Natural killer cell (primary cell): ENCODE measurements around the gene NMB. TPM values are rescaled to one million over a fixed set of nuclear protein-coding genes. Genes with fewer than 3 reads are reported as not detected.
"Not testable (repeated sequence)": the region's sequence is repeated elsewhere in the genome, so short reads cannot be mapped to it uniquely, and the experiment has no call there.

Experiments used
- ATAC-seq, 3 donors: fragments of 150-1000 bp in 2 of 3; fragments of 200-7000 bp in 1 of 3; cut with Tn5 transposase; 1 replicate in 1 of 3; 2 replicates in 2 of 3; pipeline ENCODE4 v1.10.0; 2021; ENCODE audit warnings: mild to moderate bottlenecking in 2 of 3, moderate library complexity in 2 of 3
- DNase-seq, 2 donors: peaks; one replicate each; pipeline versions ENCODE4 v3.0.0 to v3.0.0-alpha.2; 2013 to 2021; ENCODE audit warnings: mixed read lengths in 1 of 2
- H3K27ac ChIP-seq: one replicate; pipeline ENCODE4 v1.5.1; 2013; ENCODE audit warnings: mild to moderate bottlenecking, low read length
- H3K27me3 ChIP-seq: one replicate; pipeline ENCODE4 v1.6.1; 2013; ENCODE audit warnings: low read length; ENCODE audit not compliant: control insufficient read depth, insufficient read depth
- H3K36me3 ChIP-seq: one replicate; pipeline ENCODE4 v1.6.1; 2013; ENCODE audit warnings: low read length; ENCODE audit not compliant: control insufficient read depth, insufficient read depth
- H3K4me1 ChIP-seq: one replicate; pipeline ENCODE4 v1.6.1; 2013; ENCODE audit warnings: low read length; ENCODE audit not compliant: control insufficient read depth, insufficient read depth
- H3K4me3 ChIP-seq: one replicate; pipeline ENCODE4 v1.5.1; 2013; ENCODE audit warnings: low read length
- H3K9me3 ChIP-seq: one replicate; pipeline ENCODE4 v1.6.1; 2013; ENCODE audit warnings: low read length; ENCODE audit not compliant: control insufficient read depth, insufficient read depth
- H3K27ac Mint-ChIP-seq, 2 donors: one replicate each; pipeline ENCODE4 v1.8.0; 2022; ENCODE audit warnings: mild to moderate bottlenecking in 2 of 2, mixed read lengths in 2 of 2, moderate library complexity in 1 of 2
- H3K27me3 Mint-ChIP-seq, 2 donors: one replicate each; pipeline ENCODE4 v1.8.0; 2022; ENCODE audit warnings: low read depth in 2 of 2, mixed read lengths in 2 of 2
- H3K36me3 Mint-ChIP-seq: one replicate; pipeline ENCODE4 v1.8.0; 2022; ENCODE audit warnings: mixed read lengths
- H3K4me1 Mint-ChIP-seq, 2 donors: one replicate each; pipeline ENCODE4 v1.8.0; 2022; ENCODE audit warnings: mixed read lengths in 2 of 2
- H3K4me3 Mint-ChIP-seq: one replicate; pipeline ENCODE4 v1.8.0; 2022; ENCODE audit warnings: mild to moderate bottlenecking, moderate library complexity, mixed read lengths
- H3K9me3 Mint-ChIP-seq, 2 donors: one replicate each; pipeline ENCODE4 v1.8.0; 2022; ENCODE audit warnings: mixed read lengths in 2 of 2
- CTCF ChIP-seq: fragments of 200-600 bp; IDR thresholded peaks from one replicate; pipeline ENCODE4 v1.8.0; 2022; ENCODE audit warnings: antibody characterized with exemption
- WGBS: methylation state at CpG from one replicate; pipeline ENCODE4 v1.1.7; 2013; ENCODE audit warnings: missing lambda C conversion rate; ENCODE audit not compliant: insufficient coverage; 5-methylcytosine and 5-hydroxymethylcytosine counted together
- intact Hi-C: fragments of 100-400 bp; cut with micrococcal nuclease; formaldehyde crosslinking; loops from one replicate; pipeline ENCODE4 v1.14.2; 2022
- total RNA-seq, 4 donors: library from RNA; stranded (reverse); fragments of 120-200 nt in 1 of 4; gene quantifications; one replicate each; pipeline versions ENCODE4 v1.2.3 to v1.2.4, GENCODE V29; 2013 to 2022

NMB gene
- total RNA-seq, 3 donors from 2014 or later (not counting 1 experiment from before 2014, with no cell fraction given) = 3.8 to 6.4 (median 5.1) TPM

GRCh38 chr15:84690342-84690741 is 32.3 kb upstream of the NMB start:
- TF ChIP-seq CTCF = no peak
- Mint-ChIP-seq H3K4me1 (peaks cover 24 to 26% of the 10 kb centered on the region in 2 donors), H3K27ac (peak overlapping the region; percentile 42 to 46), H3K9me3 (no peaks in the 10 kb centered on the region), H3K36me3 (peaks cover 7% of the 10 kb centered on the region), H3K27me3 (no peaks in the 10 kb centered on the region), H3K4me3 (no peak overlapping the region)
- WGBS = 94% methylated on average over 6 of the region's 8 CpGs
- Histone ChIP-seq H3K9me3 (no peaks in the 10 kb centered on the region), H3K36me3 (peaks cover 23% of the 10 kb centered on the region), H3K4me1 (no peaks in the 10 kb centered on the region), H3K27ac (no peak overlapping the region), H3K27me3 (no peaks in the 10 kb centered on the region), H3K4me3 (no peak overlapping the region)
- intact Hi-C loops = no loop called here
- DNase-seq (no peak), ATAC-seq (no peak)

- H3K27me3 ChIP-seq = no peaks in the 10 kb centered on the region
- no peak overlapping the region for H3K27ac ChIP-seq
- WGBS = 94% methylated on average over 4 of the region's 4 CpGs
- TF ChIP-seq CTCF = no peak
- Mint-ChIP-seq H3K27ac (peak overlapping the region; percentile 42 to 46), H3K4me3 (no peak overlapping the region), H3K27me3 (no peaks in the 10 kb centered on the region), H3K36me3 (peaks cover 7% of the 10 kb centered on the region), H3K4me1 (peaks cover 24 to 26% of the 10 kb centered on the region in 2 donors), H3K9me3 (no peaks in the 10 kb centered on the region)
- H3K9me3 ChIP-seq = no peaks in the 10 kb centered on the region
- no peaks in the 10 kb centered on the region for H3K4me1 ChIP-seq
- peaks cover 23% of the 10 kb centered on the region for H3K36me3 ChIP-seq
- intact Hi-C loops = no loop called here
- no peak for DNase-seq
- ATAC-seq = no peak
- H3K4me3 ChIP-seq = no peak overlapping the region
These were observed 31.9 kb upstream of the NMB start for GRCh38 chr15:84689858-84690257.

GRCh38 chr15:84686446-84686845 is 28.4 kb upstream of the NMB start:
- peaks cover 32% of the 10 kb centered on the region for H3K36me3 ChIP-seq

GRCh38 chr15:84685304-84685703 is 27.3 kb upstream of the NMB start:
- Mint-ChIP-seq H3K4me1 (peaks cover 8 to 14% of the 10 kb centered on the region in 2 donors), H3K36me3 (peaks cover 3% of the 10 kb centered on the region), H3K4me3 (no peak overlapping the region), H3K9me3 (no peaks in the 10 kb centered on the region), H3K27ac (no peak overlapping the region), H3K27me3 (no peaks in the 10 kb centered on the region)
- Histone ChIP-seq H3K27ac (no peak overlapping the region), H3K36me3 (peaks cover 33% of the 10 kb centered on the region), H3K9me3 (no peaks in the 10 kb centered on the region), H3K4me1 (no peaks in the 10 kb centered on the region), H3K27me3 (no peaks in the 10 kb centered on the region), H3K4me3 (no peak overlapping the region)
- intact Hi-C loops = no loop called here
- WGBS = 89% methylated on average over 5 of the region's 5 CpGs
- no peak for TF ChIP-seq CTCF
- no peak for ATAC-seq
- no peak for DNase-seq

More at GRCh38 chr15:84686446-84686845, 28.4 kb upstream of the NMB start:
- peaks cover 16 to 23% of the 10 kb centered on the region in 2 donors for H3K4me1 Mint-ChIP-seq
- H3K4me3 Mint-ChIP-seq, H3K27me3 Mint-ChIP-seq, H3K4me1 ChIP-seq, H3K27ac ChIP-seq, intact Hi-C loops, H3K27ac Mint-ChIP-seq, H3K4me3 ChIP-seq, H3K36me3 Mint-ChIP-seq, DNase-seq, ATAC-seq, H3K9me3 Mint-ChIP-seq, H3K9me3 ChIP-seq, H3K27me3 ChIP-seq: not testable (repeated sequence)
- WGBS = 80% methylated on average over 7 of the region's 7 CpGs
